Left lung (tissue), 10 donors: ENCODE measurements around the gene FNIP2. TPM values are rescaled to one million over a fixed set of nuclear protein-coding genes. Genes with fewer than 3 reads are reported as not detected.

Source experiments
- ATAC-seq: fragments of 200-7000 bp; cut with Tn5 transposase; one replicate; pipeline ENCODE4 v1.9.1; 2020; ENCODE audit warnings: moderate library complexity
- DNase-seq, 4 donors: peaks; one replicate each; pipeline ENCODE4 v3.0.0-alpha.2; 2013 to 2020
- H3K27ac ChIP-seq, 2 donors: fragments of 200-600 bp; sonication (generic) in 1 of 2; one replicate each; pipeline versions ENCODE4 v1.5.0 to v1.8.0; 2020 to 2021
- H3K27me3 ChIP-seq, 2 donors: fragments of 200-600 bp; sonication (generic) in 1 of 2; one replicate each; pipeline versions ENCODE4 v1.5.0 to v1.8.0; 2020 to 2021
- H3K36me3 ChIP-seq, 2 donors: fragments of 200-600 bp; sonication (generic) in 1 of 2; one replicate each; pipeline versions ENCODE4 v1.5.0 to v1.8.0; 2020 to 2021
- H3K4me1 ChIP-seq, 2 donors: fragments of 200-600 bp; one replicate each; pipeline ENCODE4 v1.8.0; 2021
- H3K4me3 ChIP-seq, 2 donors: fragments of 200-600 bp; sonication (generic) in 1 of 2; one replicate each; pipeline versions ENCODE4 v1.5.0 to v1.8.0; 2020 to 2021; ENCODE audit warnings: mild to moderate bottlenecking in 1 of 2
- H3K9me3 ChIP-seq, 2 donors: fragments of 200-600 bp; sonication (generic) in 1 of 2; one replicate each; pipeline versions ENCODE4 v1.5.0 to v1.8.0; 2020 to 2021
- intact Hi-C, 2 donors: fragments of 100-400 bp; cut with DNase I; formaldehyde crosslinking; loops; one replicate each; pipeline versions ENCODE4 v1.11.2 to v1.14.2; 2022
- polyA plus RNA-seq, 6 donors: library from polyadenylated mRNA; unstranded; fragments of 120-200 nt; gene quantifications; one replicate each; pipeline ENCODE4 v1.2.1, GENCODE V29; 2013; ENCODE audit not compliant: insufficient read length in 6 of 6
- total RNA-seq, 2 donors: library from RNA; stranded (reverse); fragmentation: NEBNext Ultra II Directional; extraction: Animal tissue kit (Norgen Biotek cat#: 25700); gene quantifications; one replicate each; pipeline ENCODE4 v1.2.1, GENCODE V29; 2021
- TF ChIP-seq, protein P1 (sequence below), 2 donors: fragments of 200-600 bp; sonication (generic) in 1 of 2; IDR thresholded peaks; one replicate each; pipeline versions ENCODE4 v1.5.0 to v1.8.0; 2021; ENCODE audit warnings: antibody characterized with exemption in 2 of 2
- donor health status: DM: no; HTN: yes; CAD: no.
- donor health status: DM: no; HTN: no; CAD: no.

FNIP2 gene
- total and polyA plus RNA-seq, 8 donors = 24.5 to 71.2 (median 29.3) TPM

DNA sequence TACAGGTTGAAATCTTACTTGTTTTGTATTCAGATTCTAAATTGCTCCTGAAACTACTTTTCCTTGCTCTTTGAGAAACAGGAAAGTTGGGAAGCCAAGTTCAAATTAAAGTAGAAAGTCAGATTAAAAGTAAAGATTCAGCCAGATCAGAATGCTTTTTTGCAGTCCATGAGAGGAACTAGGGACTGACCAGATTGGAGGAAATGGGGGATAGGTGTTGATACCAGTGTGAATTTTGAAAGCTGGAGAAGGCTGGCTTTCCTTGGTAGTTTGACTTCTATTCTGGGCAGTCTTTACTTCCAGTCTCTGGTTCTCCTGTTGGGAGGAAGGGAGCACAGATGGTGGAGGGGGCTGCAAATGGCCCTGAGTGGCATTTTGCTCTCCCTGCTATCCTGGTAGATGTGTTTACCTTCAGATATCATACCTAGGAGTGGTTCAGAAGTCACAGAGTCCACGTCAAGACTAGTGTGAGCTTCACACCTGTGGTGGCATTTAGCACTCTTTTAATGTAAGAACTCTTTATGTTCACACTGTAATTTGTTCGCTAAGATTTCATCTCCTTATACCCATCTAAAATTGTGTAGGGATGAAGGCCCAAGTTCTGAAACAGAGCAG is 68.8 kb downstream of the FNIP2 start:
- TF ChIP-seq, protein P1, sequence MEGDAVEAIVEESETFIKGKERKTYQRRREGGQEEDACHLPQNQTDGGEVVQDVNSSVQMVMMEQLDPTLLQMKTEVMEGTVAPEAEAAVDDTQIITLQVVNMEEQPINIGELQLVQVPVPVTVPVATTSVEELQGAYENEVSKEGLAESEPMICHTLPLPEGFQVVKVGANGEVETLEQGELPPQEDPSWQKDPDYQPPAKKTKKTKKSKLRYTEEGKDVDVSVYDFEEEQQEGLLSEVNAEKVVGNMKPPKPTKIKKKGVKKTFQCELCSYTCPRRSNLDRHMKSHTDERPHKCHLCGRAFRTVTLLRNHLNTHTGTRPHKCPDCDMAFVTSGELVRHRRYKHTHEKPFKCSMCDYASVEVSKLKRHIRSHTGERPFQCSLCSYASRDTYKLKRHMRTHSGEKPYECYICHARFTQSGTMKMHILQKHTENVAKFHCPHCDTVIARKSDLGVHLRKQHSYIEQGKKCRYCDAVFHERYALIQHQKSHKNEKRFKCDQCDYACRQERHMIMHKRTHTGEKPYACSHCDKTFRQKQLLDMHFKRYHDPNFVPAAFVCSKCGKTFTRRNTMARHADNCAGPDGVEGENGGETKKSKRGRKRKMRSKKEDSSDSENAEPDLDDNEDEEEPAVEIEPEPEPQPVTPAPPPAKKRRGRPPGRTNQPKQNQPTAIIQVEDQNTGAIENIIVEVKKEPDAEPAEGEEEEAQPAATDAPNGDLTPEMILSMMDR (IDR thresholded peaks at IDR 0.05) = no peak
- DNase-seq (no peak), ATAC-seq (no peak)
- Histone ChIP-seq H3K27me3 (no peaks in the 10 kb centered on the region), H3K4me3 (no peak overlapping the region), H3K9me3 (no peaks in the 10 kb centered on the region), H3K4me1 (no peaks in the 10 kb centered on the region), H3K36me3 (peaks cover 0 to 63% of the 10 kb centered on the region in 2 donors), H3K27ac (no peak overlapping the region)
- intact Hi-C loops = no loop called here

DNA sequence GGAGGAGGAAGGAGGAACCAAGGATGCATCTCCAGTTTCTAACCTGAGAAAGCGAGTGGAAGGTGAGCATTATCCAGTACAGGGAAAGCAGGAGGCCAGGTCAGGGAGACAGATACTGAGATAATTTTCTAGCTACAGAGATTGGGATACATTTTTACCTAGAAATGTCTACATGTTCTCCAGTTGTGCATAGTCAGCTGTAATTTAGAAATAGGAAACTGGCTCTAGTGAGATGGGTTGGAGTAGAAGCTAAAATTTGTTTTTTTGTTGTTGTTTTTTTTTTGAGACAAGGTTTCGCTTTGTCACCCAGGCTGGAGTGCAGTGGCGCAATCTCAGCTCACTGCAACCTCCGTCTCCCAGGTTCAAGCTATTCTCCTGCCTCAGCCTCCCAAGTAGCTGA is 71.3 kb downstream of the FNIP2 start:
- intact Hi-C loops = no loop called here
- H3K4me1 ChIP-seq = no peaks in the 10 kb centered on the region
- H3K27me3 ChIP-seq = no peaks in the 10 kb centered on the region
- ATAC-seq (no peak), DNase-seq (no peak)
- H3K36me3 ChIP-seq = peaks cover 0 to 58% of the 10 kb centered on the region in 2 donors
- H3K4me3 ChIP-seq = no peak overlapping the region
- no peaks in the 10 kb centered on the region for H3K9me3 ChIP-seq
- H3K27ac ChIP-seq = no peak overlapping the region
- TF ChIP-seq, protein P1 (IDR thresholded peaks at IDR 0.05) = no peak

DNA sequence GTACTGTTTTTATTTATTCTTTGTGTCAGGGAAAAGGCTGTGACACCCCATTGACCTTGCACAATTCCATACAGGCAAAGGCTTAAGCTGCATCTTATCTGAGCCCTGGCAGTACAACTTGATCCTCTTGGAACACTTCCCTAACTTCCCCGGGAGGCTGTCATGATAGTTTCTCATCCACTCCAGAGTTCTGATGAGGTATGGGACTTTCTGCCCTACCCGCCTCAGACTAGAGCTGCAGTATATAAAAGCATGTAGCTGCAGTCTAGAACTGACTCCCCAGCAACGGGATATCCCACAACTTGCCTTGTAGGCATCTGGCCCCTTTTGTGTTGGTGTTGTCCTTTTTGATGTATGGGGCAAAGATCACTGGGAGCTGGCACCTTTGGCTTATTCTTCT is 72.7 kb downstream of the FNIP2 start:
- Histone ChIP-seq H3K4me1 (no peaks in the 10 kb centered on the region), H3K4me3 (no peak overlapping the region), H3K27me3 (no peaks in the 10 kb centered on the region), H3K9me3 (no peaks in the 10 kb centered on the region), H3K36me3 (peaks cover 0 to 53% of the 10 kb centered on the region in 2 donors), H3K27ac (no peak overlapping the region)
- DNase-seq = no peak
- no peak for ATAC-seq
- TF ChIP-seq, protein P1 (IDR thresholded peaks at IDR 0.05) = no peak
- intact Hi-C loops = no loop called here

DNA sequence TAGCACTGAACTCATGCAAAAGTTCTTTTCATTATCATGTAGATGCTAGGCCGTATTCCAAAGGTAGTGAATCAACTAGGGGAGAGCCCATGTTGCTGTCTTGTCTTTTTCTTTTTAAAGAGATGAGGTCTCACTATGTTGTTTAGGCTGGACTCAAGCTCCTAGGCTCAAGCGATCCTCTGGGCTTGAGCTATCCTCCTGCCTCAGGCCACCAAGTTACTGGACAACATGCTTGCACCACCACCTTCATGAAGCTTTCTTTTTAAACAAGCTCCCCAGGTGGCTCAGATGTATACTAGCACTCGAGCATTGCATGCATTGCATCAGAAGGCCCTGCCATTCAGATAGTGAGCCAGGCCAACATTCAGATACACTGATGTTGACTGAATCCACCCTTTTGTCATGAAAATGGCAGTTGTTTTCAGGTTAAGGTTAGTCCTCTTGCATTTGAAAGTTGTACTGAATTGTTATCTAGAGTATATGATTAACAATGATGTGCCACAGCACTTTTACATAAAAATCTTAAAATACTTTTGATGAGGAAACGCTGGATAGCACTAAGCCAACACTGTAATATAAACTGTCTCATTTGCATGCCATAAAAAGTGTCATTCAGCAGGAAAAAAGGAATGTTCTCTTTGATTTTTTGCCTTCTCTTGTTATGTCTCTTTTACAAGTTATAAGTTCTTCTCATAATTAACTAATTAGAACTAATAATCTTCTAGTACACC is 76.7 kb downstream of the FNIP2 start:
- intact Hi-C loops = loop anchor here in 1 of 2 donors (5.0 kb wide), 1 partner anchor 113 kb away; no protein-coding TSS in a partner anchor
- ATAC-seq (peak; percentile 13), DNase-seq (no peak)
- Histone ChIP-seq H3K9me3 (no peaks in the 10 kb centered on the region), H3K36me3 (peaks cover 0 to 44% of the 10 kb centered on the region in 2 donors), H3K4me1 (peaks cover 0 to 3% of the 10 kb centered on the region in 2 donors), H3K27ac (no peak overlapping the region), H3K4me3 (no peak overlapping the region), H3K27me3 (no peaks in the 10 kb centered on the region)
- TF ChIP-seq, protein P1 (IDR thresholded peaks at IDR 0.05) = no peak

DNA sequence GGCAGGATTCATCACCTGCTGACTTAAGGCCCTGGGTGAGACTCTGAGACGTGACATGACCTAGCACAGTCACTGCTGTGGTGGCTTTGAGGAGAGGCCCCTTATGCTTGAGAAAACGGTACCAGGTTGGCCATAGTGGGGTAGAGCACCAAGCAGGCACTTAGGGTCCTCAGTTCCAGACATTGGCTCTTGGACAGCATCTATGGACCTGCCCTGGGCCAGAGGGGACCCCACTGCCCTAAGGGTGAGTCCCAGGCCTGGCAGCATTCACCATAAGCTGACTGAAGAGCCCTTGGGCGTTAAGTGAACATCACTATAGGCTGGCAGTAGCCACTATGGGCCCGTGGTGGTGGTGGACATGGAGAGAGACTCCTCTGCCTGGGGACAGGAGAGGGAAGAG is 78.7 kb downstream of the FNIP2 start:
- intact Hi-C loops = loop anchor here in 1 of 2 donors (5.0 kb wide), 1 partner anchor 115 kb away; no protein-coding TSS in a partner anchor
- Histone ChIP-seq H3K4me3 (no peak overlapping the region), H3K9me3 (no peaks in the 10 kb centered on the region), H3K27ac (no peak overlapping the region), H3K4me1 (peaks cover 0 to 9% of the 10 kb centered on the region in 2 donors), H3K27me3 (no peaks in the 10 kb centered on the region), H3K36me3 (peaks cover 0 to 35% of the 10 kb centered on the region in 2 donors)
- TF ChIP-seq, protein P1 (IDR thresholded peaks at IDR 0.05) = no peak
- DNase-seq (no peak), ATAC-seq (no peak)
